ENCODE measurements around the gene ASTN2.

DNA sequence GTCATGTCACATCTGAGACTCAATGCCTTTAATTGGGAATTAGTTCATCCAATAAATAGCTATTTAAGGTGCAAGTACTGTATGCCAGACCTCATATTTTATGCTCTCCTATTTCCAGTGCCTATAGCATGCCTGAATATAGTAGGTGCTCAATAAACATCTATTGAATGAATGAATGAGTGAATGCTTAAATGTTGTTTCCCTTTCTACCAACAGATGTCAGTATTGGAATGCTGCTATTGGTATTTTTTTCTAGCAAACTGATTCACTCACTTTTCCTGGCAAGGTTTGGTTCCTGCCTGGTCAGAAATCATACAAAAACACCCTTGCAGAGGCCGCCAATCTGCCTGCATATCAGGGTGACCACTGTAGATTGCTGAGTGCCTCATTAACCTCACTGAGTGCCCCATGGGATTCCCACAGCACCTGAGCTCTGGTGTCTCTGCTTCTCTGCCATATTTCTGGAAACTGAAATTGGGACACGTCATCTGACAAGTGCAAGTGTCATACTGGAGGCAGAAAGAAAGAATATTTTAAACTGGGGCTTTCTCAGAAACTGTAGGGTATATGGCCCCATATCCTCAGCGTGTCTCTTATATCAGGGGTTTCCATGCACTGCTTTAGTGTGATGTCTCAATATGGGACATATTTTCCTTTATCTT, 368.1 kb downstream of the ASTN2 start:
- TF ChIP-seq ZNF274 (IDR thresholded peaks at IDR 0.05; ENCODE audit: low read depth, low read length) (no peak), YY1 (IDR thresholded peaks at IDR 0.05; ENCODE audit: insufficient read depth, insufficient read length) (no peak)

Data from NT2/D1 (cell line).